Stimulated activated CD4-positive, alpha-beta T cell treated with anti-CD3 and anti-CD28 coated beads, Interleukin-1b, Interleukin-23, amount 100 ng/mL, for 1 hour (primary cell): ENCODE data around the gene DGKG.

Experiments used
- DNase-seq, 2 donors: peaks; one replicate each; pipeline ENCODE4 v3.0.0-alpha.2; 2020; ENCODE audit warnings: low read depth in 2 of 2

Gene DGKG

DNA sequence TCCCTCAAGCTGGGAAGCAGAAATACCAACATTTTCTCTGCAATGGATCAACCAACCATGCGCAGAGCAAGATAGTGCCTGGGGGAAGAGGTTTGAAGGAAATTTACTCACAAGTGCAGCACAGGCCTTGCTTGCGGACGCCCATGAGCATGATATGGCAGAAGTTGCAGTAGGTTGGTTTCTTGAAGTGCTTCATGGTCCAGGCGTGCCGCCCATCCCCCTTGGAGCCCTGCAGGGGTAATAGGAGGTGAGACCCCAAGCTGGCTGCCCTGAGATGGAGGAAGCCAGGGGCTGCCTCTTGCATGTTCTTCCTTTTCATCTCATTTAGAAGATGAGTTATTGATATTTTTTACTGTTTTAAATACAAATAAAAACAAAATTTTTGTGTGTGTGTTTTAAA is 86.6 kb downstream of the DGKG start:
- no peak for DNase-seq

DNA sequence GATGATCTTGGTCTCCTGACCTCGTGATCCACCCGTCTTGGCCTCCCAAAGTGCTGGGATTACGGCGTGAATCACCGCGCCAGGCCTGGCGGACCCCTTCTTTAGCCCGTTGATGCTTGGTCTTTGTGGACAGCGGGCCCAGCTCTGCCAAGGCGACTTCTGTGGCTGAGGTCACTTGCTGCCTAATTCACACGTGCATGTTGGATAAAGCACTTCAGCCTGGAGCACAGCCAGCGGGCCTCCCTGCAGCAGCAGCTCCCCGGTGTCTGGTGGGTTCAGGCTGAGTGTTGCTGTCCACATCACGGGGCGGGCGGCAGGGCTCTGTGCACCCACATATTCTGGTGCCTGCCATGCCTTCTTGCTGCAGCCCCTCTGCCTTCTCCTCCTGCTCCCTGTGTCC is 88.4 kb downstream of the DGKG start:
- DNase-seq: no peak

DNA sequence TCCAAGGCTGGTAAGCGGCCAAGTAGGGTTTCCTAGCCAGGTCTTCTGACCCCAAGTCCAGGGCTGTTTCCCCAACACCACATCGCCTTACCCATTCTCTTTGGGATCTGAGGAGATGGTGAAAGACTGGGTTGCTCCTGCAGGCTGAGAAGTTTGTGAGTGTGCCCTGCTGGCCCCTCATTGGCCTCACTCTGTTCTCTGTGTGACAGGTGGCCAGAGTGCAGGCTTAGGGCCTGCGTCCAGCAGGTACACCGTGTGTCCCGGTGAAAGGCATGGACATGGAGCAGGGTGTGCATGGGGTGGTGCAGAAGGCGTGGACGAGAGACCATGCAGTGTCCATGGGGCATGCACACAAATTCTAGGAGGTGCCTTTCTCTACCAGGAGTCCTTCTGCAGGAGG is 91.3 kb downstream of the DGKG start:
- DNase-seq: no peak

DNA sequence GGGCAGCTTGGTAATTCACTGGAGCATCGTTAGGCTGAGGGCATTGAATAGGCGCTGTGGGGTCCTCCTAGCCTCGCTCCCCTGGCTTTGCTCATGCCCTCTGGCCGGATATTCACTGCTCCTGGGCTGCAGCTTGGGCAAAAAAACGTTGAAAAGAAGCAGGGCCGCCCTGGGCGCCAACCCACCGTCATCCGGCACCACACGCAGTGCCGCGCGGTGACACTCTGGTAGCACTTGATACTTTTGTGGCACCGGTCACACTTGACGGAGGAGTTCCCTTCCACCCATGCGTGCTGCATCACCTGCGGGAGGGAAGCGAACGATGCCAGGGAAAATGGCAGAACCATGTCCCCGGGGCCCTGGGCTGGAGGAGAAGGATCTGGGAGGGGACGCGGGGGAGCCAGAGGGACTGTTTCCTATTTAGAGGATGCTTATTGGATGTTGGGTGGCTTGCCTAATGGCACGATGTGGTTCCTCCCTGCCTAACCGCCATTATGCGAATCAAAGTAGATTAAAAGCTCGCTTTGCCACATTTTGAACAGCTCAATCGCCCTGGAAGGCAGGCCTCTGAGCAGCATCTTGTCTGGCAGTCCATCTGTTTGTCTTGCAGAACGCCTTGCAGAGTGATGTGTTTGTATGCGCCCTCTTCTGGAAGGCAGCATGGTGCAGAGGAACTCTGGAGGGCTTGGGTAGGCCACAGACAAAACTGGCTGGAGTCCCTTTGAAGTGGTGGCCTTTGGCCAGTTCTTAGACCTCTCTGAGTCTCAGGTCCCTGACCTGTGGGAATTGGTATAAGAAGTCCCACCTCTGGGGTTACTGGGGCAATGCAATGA is 93.2 kb downstream of the DGKG start:
- no peak for DNase-seq

DNA sequence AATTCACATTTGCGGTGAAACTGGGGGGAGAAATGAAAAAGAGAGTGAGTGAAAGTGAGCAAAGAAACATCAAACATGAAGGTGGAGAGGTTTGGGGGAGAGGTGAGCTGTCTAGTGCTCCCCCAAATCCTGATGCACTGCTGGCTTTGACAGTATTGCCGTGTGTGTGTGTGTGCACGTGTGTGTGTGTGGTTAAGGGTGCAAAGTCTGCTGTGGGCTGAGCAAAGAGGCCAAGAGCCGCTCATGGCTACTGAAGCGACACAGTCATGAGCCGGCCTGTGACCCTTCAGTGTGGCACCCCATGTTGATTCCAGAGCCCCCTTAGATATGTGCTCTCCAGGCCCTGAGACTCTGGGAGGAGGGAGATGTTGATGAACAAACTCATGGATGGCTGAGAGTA is 94.3 kb downstream of the DGKG start:
- DNase-seq: no peak

DNA sequence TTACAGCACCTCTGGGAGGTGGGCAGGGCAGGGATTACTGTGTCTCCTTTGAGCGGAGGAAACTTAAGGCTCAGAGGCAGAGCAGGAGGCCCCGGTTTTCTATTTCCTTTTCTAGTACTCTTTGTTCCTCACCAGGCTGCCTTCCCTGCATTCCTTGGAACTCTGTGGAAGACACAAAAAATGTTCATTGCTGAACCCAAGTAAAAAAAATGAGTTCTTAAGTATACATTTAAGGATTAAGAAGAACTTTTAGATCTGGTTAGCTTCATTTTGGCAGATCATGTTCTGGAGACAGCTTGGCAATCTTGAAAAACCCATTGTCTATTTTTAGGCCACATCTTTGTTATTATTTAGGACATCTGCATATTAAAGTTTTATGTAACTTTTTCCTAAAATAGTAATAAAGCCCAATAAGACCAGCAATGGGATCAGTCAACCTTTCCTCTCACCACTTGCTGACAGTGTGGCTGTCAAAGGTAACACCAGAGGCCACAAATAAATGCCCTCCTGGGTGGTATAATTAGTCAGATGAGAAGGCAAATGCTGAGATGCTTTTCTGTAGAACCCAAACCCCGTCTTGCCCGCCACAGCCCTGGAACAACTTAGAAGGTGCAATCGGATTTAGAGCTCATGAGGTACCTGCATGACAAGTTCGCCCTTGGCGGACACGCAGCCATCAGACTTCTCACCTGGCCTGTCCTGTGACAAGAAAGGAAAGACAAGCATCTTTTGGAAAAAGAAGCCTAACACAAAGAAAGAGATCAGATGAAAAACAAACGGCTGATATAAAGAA is 97.2 kb downstream of the DGKG start:
- no peak for DNase-seq

DNA sequence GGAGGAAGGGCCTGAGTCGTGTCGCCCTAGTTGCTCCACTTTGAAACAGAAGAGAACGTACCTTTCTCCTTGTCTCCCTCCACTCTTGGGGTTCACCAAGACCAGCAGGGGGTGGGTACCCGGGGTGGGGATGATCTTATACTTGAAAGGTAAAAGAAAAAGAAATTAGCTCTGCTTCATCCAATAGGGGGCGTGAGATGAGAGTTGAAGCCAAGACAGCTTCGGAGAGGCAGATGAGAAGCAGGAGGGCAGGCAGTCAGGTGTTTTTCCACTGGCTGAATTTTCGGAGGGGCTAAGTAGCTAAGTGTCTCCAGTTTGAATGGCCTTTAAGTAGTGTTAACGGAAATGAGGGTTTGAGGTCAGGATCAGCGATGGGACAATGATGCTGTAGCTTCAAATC is 100.4 kb downstream of the DGKG start:
- DNase-seq: no peak

DNA sequence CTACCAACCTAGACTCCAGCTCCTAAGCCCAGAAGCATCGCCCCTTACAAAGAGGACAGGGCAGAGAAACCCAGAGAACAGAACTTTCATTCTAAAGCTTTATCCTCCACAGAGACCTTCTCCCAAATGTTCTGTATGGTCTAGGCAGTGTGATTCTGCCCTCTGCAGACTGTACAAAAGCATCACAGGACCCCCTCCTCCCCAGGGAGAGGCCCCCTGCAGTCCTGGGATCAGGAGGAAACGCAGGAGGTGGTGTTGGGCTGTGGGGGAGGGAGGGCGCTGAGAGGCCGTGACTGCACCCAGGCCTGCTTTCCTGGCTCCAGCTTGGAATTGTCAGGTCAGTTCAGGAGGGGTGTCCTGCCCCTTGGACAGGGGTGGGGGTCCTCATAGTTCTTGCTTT is 101.3 kb downstream of the DGKG start:
- no peak for DNase-seq

DNA sequence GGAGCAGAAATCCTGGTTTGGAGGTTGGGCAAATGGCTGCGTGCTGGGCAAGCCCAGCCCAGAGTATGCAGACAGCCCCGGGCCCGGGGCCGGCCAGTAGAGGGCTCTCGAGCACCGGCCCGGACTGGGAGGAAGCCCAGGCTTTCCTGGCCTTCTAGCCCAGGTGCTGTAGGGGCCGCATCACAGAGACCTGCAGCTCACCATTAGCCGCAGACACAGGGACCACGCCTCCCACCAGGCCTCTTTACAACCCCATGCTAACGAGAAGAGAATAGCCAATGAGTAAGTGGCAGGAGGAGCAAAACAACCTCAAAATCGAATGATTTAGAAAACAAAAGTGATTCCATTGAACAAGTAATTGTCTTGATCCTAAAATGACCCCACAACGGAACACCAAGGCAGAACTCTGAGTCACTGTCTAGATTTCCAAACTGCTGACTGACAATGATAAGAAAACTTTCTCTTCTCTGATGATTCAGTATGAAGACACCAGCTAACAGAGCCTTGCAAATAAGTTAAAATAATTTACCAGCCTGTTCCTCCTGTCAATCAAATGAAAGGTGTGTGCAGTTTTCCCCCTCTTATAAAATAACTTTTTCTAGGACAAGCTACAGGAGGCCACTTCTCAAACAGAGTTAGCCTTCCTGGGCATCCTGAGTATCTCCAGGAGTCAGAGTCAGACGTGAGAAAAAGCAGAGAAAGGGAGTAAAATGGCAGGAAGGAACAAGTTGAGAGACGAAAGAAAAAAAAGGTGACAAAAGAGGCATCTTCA is 102.2 kb downstream of the DGKG start:
- DNase-seq: peak; percentile 24 to 35

DNA sequence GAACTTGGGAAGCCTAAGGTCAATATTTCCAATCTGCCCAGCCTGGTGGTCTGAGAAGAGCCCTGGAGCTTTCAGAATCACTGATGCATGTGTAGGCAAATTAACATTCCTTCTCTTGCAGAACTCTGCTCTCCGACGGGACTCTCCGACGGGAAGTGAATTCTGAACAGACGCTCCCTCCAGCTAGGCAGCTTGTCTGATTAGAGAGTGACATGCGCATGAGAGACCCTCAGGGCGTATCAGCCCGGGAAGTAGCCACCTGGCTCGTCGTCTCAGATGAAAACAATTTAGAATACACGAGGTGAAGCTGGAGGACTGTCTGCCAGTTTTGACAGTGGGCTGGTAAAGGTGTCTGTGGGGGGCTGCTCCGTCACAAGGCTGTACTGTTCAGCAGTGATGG is 103.1 kb downstream of the DGKG start:
- no peak for DNase-seq

DNA sequence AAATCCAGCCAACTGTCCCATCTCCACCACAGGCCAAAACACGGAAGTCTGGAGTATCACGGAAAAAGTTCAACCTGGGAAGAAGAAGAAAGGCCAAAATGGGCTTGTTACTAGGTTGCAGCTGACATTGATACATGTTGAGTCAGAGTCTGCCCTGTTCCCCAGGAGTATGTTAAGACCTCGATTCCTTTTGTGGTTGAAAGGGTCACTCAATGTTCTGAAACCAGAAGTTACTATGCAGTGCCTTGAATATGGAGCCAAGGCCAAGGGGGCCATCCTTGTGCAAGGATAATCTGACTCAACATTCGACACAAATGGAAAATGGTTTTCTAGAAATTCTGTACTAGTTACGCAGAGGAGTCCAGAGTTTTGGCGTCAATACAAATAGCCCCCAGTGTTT is 104.2 kb downstream of the DGKG start:
- DNase-seq: no peak

DNA sequence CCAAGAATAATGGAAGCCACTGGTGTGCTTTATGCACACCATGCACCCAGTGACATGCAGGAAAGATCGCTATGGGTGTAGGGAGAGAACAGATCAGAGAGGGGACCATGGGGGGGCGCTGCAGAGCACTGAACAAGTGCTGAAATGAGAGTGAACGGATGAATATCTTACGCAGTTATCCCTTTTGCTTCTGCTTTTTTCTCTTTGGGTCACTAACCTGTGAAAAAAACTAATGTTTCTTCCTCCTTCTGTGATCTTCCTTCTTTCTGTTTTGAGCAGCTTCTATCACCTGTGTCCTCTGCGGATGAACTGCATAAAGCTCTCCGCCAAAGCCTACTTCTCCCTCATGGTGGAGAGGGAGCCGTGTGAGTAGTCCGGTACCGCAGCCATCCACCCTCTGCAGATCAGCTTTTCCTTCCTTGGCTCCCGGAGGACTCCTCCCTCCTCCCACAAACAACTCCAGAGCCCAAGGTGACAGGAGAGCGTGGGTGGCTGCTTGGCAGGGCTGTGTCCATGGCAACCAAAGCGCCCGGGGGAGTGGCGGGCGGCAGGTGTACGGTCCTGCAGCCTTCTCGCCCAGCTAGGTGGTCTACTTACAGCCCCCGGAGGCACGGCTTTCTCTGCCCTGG is 106.2 kb downstream of the DGKG start:
- DNase-seq: no peak

DNA sequence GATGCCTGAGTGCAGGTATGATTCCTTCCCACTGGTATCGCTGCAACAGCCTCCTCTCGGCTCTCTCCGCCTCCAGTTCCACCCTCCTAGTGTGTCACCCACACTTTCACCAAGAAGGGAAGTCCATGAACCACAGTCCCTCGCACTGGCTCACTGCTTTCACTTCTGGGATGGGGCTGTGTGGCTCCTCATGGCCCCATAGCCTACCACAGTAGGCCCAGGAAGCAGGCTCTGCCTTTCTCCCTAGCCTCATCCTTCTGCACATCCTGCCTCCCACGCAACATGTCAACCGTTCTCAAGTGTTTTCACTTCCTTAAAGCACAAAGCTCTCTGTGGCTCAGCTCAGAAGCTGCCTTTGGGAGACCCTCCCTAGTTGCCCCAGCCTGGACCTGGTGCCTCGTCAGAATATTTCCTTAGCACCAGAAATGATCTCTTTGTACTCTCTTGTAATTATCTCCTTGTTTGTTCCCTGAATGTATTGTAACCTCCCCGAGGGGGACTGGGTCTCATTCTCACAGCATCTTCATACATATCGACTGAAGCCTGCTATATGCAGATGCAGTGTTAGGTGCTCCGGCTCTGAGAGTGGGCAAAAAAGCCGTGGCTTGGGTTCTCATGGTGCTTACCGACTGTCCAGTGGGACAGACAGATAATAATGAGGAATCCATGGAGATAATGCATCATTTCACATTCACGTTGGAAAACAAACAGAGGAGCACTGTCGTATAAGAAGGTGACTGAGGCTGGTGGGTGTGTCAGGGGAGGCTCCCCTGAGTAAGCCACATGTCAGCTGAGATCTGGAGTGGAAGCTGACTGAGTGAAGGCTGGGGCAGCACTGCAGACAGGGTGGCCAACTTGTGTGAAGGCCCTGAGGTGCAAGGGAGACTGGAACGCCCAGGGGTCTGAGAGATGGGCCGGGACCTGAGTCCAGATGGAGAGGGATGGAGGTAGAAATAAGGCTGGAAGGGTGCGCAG is 107.1 kb downstream of the DGKG start:
- DNase-seq: no peak

DNA sequence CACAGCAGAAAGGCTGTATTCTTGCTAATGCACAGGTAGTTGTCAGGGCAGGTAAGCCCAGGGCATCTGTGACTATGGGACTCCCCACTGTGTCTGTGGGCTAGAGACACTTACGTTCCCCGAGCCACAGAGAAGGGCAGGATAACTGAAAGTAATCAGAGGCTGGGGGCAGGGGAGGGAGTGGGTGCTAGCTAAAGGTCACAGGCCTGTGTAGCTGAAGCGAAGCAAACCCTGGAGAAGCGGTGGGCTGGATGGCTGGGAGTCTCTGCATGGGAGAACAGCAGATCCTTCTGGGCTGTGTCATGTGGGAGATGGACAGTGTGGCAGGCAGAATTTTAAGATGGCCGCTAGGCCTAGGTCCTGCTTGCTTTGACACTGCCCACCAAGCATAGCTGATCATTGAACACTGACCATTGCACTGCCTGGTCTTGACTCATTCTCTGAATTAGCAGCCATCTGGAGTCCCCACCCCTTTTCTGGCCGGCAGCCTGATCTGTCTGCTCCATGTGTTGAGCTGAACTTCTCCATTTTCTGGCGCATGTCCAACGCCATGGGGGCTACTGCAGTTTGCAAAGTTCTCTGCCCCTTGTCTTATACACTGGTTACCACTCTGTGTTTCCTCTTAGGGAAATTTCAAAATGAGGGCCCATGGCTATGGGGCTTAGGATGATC is 110.0 kb downstream of the DGKG start:
- DNase-seq: no peak

DNA sequence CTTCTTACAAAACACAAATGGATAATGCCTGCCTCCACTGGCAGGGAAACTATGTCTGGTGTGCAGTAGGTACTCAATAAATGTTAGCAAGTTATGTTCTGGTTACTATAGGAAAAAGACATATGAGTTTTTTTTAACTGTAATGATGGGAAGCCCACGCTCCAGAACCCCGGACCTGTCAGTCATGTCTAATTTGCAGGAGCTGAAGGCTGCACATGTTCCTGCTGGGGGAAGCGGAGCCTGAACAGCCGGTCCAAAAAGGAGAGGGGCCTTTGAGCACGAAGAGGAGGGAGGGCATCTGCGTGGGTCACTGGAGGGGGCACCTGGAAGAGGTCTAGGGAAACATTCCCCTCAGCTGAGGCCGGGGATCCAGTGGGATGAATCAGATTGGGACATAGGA is 113.2 kb downstream of the DGKG start:
- no peak for DNase-seq

DNA sequence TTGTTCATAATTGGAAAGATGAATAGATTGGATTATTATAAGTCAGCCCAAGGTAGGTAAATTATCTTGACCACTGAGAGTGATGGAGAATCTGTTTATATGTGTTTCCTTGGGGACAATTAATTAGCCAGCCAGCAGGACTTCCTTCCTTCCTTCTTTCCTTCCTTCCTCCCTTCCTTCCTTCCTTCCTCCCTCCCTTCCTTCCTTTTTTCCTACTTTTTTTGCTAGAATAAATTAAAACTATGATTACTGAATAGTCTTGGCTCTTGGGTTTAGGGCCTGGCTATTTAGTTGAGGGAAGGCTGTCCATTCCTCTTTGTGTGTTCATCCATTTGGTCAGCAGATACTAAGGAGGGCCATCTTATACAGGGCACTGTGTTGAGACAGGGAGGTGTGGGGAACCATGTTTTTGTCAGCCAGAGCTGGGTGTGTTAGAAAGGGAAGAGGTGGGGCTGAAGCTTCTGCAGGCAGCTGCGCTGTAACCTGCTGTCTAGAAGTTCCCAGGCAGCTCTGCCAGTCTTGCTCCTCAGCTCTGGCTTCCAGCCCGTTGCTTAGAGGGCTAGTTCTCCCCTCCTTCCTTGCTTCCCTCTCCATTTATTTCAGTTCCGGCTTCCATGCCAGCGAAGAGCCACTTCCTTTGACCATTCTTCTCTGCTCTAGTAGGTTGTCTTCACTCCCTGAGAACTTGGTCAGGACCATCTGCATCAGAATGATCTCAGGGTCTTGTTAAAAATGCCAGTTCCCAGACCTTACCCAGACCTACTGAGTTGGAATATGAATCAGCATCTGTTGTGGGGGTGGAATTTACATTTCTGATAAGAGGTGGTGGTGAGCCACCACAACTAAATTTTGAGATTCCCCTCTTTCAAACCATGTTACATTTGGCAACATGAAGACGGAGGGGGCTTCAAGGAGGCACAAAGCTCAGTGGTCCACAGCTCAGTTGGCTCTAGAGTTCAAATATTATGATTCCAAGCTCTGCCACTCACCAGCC is 113.9 kb downstream of the DGKG start:
- no peak for DNase-seq

DNA sequence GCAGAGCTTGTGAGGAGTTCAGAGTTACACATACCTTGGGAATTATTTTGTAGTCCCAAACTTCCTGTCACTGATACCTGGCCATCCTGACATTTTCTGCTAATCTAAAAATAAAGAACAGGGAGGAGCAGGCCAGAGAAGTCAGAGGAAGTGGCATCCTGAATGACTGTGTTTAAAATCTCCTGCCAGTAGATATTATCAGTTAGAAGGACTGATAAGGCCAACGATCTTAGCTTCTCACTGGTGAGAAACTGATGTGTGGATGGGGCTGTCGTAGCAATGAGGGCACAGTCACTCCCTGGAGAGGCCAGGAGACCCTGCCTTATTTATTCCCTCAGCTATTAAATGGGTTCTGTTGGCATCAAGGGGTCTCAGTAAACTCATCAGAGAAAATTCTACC is 115.1 kb downstream of the DGKG start:
- no peak for DNase-seq

DNA sequence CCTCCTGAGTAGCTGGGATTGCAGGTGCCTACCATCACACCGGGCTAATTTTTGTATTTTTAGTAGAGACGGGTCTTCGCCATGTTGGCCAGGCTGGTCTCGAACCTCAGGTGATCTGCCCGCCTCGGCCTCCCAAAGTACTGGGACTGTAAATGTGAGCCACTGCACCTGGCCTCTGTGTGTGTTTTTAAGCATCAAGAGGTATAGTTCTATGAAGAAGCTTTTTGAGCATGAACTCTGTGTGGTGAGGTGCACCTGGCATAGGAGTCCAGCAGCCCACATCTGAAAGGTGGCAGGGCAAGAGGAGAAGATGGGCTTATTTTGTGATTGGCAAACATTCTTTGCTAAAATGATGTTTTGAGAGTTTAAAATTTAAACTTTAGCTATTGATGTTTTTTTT is 118.0 kb downstream of the DGKG start:
- DNase-seq: no peak
